AG04449 (cell line): ENCODE data around the gene DMBT1.

ENCODE experiments used
- CTCF ChIA-PET: fragments of 350-600 bp; formaldehyde crosslinking; extraction: SDS; loops from one replicate; lab custom pipeline; 2021; ENCODE audit warnings: antibody characterized with exemption; lab: Yijun Ruan, JAX
- POLR2A ChIA-PET: fragments of 400-600, 350-600 bp; formaldehyde crosslinking; extraction: SDS; loops from one replicate; lab custom pipeline; 2020; ENCODE audit warnings: antibody characterized with exemption, inconsistent platforms; lab: Yijun Ruan, JAX
- DNase-seq: peaks from one replicate; pipeline ENCODE4 v3.0.0-alpha.2; 2010; ENCODE audit warnings: low read depth, low spot score
- H3K4me3 ChIP-seq: 2 replicates; pipeline ENCODE4 v1.5.1; 2011; ENCODE audit warnings: low read depth, mild to moderate bottlenecking, control low read depth, low read length
- TF ChIP-seq, protein P1 (sequence below): IDR thresholded peaks from one replicate; pipeline ENCODE4 v1.5.1; 2011; ENCODE audit warnings: mild to moderate bottlenecking, moderate library complexity, low read length, control low read depth, inconsistent platforms; ENCODE audit not compliant: insufficient read depth; ENCODE audit errors: missing control alignments

DMBT1 gene

GRCh38 chr10:122665329-122665860 lies 104.8 kb downstream of the DMBT1 start:
- TF ChIP-seq, protein P1, sequence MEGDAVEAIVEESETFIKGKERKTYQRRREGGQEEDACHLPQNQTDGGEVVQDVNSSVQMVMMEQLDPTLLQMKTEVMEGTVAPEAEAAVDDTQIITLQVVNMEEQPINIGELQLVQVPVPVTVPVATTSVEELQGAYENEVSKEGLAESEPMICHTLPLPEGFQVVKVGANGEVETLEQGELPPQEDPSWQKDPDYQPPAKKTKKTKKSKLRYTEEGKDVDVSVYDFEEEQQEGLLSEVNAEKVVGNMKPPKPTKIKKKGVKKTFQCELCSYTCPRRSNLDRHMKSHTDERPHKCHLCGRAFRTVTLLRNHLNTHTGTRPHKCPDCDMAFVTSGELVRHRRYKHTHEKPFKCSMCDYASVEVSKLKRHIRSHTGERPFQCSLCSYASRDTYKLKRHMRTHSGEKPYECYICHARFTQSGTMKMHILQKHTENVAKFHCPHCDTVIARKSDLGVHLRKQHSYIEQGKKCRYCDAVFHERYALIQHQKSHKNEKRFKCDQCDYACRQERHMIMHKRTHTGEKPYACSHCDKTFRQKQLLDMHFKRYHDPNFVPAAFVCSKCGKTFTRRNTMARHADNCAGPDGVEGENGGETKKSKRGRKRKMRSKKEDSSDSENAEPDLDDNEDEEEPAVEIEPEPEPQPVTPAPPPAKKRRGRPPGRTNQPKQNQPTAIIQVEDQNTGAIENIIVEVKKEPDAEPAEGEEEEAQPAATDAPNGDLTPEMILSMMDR, result no peak
- no peak for DNase-seq
- ChIA-PET CTCF (no interaction called here), POLR2A (no interaction called here)
- no peak overlapping the region for H3K4me3 ChIP-seq

GRCh38 chr10:122665946-122666345 lies 105.4 kb downstream of the DMBT1 start:
- DNase-seq, result no peak
- ChIA-PET CTCF (no interaction called here), POLR2A (no interaction called here)
- TF ChIP-seq, protein P1, result no peak
- H3K4me3 ChIP-seq, result no peak overlapping the region

GRCh38 chr10:122669045-122669444 lies 108.5 kb downstream of the DMBT1 start:
- ChIA-PET POLR2A (no interaction called here), CTCF (no interaction called here)
- no peak overlapping the region for H3K4me3 ChIP-seq
- DNase-seq, result no peak
- TF ChIP-seq, protein P1, result no peak

GRCh38 chr10:122669842-122670241 lies 109.3 kb downstream of the DMBT1 start:
- no peak overlapping the region for H3K4me3 ChIP-seq
- ChIA-PET CTCF (no interaction called here), POLR2A (no interaction called here)
- TF ChIP-seq, protein P1, result no peak
- DNase-seq, result no peak

DNA sequence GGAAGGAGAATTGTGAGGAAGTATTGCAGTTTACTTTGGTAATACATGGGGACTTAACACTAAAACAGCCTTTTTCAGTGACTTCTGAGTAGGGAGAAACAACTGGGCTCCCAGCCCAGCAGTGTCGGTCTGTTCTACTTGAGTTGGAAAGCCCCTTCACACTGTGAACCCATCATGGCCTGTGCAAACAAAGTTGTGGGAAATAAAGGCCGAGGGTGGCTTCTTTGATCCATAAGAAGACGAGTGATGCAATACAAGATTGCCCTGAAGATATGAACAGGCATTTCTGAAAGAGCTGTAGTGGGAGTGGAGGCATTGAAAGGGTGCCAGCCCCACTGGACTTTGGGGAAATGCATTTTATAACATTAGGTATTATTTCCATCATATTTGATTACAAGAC lies 110.8 kb downstream of the DMBT1 start:
- TF ChIP-seq, protein P1, result no peak
- DNase-seq, result no peak
- POLR2A ChIA-PET, result no interaction called here
- no peak overlapping the region for H3K4me3 ChIP-seq
- CTCF ChIA-PET, result no interaction called here

- TF ChIP-seq, protein P1, result no peak
- POLR2A ChIA-PET, result interaction anchor here (0.5 kb wide), 1 partner anchor 80 kb away, joined by 4 read pairs; no protein-coding TSS in a partner anchor
- CTCF ChIA-PET, result no interaction called here
- no peak for DNase-seq
- H3K4me3 ChIP-seq, result no peak overlapping the region
These were observed 112.1 kb downstream of the DMBT1 start for GRCh38 chr10:122672655-122673054.
